NCI-H524 treated with DMSO at 0.1 percent for 48 hours (cell line): ENCODE measurements around the gene PRODH.
"Not testable (repeated sequence)": the region's sequence is repeated elsewhere in the genome, so short reads cannot be mapped to it uniquely, and the experiment has no call there.

Source experiments
- DNase-seq: peaks from one replicate; lab custom pipeline; 2025; lab: John Stamatoyannopoulos, UW

The PRODH gene

GRCh38 chr22:18953128-18953527 is 17.0 kb upstream of the PRODH start:
- DNase-seq, result not testable (repeated sequence)

GRCh38 chr22:18952022-18952421 is 15.9 kb upstream of the PRODH start:
- no peak for DNase-seq

DNA sequence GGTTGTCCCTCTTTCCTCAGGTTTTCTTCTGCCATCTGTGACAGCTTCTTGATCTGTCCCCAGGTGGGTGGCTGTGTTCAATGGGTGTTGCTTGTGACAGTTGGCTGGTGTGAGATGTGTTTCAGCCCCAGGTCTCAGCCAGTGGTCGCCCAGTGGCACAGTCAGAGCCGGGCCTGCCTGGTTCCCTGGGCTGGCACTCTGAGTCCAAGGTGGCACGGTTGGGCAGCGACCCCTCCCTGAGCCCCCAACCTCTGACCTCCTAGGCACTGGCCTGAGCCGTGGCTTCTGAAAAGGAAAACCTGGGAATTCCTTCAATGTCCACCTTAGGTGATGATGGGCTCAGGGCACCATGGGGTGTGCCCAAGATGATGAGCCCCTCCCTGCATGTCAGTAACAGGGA is 14.0 kb upstream of the PRODH start:
- no peak for DNase-seq

DNA sequence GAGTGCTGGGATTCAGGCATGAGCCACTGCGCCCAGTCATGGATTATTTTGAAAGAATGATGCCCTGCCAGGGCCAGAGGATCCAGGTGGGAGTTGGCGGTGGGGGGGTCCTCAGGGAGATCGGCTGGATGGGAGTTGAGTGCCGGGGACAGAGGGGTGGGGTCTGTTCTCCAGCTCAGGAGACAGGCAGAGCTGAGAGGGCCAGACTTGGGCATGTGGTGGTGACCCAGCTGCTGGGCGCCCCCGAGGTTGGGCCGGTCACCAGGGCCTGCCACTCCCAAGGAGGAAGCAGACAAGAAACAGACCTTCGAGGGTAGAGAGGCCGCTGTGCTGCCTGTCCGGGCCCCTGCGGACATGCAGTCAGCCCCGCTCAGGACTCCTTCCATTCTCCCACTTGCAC is 11.8 kb upstream of the PRODH start:
- DNase-seq, result no peak

DNA sequence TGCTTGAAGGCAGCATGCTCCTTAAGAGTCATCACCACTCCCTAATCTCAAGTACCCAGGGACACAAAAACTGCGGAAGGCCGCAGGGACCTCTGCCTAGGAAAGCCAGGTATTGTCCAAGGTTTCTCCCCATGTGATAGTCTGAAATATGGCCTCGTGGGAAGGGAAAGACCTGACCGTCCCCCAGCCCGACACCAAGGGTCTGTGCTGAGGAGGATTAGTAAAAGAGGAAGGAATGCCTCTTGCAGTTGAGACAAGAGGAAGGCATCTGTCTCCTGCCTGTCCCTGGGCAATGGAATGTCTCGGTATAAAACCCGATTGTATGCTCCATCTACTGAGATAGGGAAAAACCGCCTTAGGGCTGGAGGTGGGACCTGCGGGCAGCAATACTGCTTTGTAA is 11.0 kb upstream of the PRODH start:
- DNase-seq, result not testable (repeated sequence)

GRCh38 chr22:18938691-18939090 is 2.6 kb upstream of the PRODH start:
- DNase-seq, result not testable (repeated sequence)

GRCh38 chr22:18934688-18935087 is 1.4 kb downstream of the PRODH start:
- not testable (repeated sequence) for DNase-seq

DNA sequence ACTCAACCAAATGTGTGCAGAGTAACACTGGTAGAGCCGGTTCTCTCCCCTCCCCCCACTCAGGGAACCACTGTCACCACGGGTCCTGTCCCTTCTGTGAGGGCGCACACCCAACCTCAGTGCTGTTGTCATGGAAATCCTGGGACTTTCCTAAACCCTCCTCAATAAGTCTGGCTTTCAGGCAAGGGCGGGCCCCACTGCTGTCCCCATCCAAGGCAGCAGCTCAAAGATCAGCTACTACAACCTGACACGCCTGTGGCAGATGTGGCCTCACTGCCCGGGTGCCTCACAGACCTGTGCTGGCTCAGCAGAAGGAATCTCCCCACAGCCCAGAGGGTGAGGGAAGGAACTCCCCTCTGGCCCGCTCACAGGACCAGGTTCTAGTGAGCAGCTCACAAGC is 2.2 kb downstream of the PRODH start:
- DNase-seq, result no peak

DNA sequence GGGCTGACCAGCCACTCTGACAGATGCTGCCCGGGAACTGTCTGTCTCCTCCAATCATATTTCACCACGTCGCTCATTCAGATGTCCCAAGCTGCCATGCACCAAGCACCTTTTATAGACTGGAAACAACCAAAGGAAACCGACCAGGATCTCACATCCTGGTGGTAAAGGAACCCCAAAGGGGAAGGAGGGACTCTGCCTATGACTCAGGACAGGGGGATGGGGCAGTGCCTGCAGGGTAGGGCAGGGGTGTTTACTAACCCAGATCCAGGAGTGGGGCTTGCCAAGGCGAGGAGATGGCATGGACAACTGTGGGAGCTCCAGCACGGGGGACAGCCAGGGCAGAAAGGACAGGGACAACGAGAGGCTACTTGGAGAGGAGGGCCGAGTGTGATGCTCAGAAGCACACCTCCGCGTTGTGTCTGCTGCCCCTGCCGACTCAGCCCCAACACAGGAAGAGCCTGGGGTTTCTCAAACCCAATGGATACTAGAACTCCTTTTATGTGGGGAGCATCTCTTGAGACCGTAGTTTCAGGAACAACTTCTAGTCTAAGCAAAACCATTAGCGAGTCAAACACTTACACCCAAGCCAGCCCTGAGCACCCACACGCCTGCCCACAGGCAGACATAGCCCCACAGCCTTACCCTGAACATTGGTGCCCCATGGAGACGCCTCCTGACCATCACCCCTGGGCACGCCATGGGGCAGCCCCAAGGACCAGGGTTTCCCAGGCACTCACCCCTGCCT is 4.0 kb downstream of the PRODH start:
- DNase-seq, result no peak

DNA sequence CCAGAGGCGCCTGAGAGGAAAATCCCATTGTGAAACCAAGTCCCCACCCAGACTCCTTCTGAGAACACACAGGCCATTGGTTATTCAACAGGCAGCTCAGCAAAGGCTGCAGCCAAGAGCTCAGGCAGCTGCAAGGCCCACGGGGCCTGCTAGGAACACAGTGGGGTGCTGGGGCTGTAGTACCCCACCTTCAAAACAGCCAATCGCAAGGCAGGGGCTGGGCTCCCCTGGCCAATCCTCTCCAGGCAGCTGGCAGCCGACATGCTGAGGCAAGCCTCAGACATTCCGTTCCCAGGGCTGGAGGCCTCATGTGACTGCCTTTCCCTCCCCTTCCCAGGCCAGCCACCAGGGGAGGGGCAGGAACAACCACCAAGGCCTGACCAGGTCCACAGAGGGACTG is 6.6 kb downstream of the PRODH start:
- DNase-seq, result no peak

GRCh38 chr22:18927573-18927972 is 8.5 kb downstream of the PRODH start:
- DNase-seq, result no peak

- DNase-seq, result no peak
Measured at GRCh38 chr22:18927020-18927419, 9.1 kb downstream of the PRODH start.

- DNase-seq, result no peak
Measured at GRCh38 chr22:18925368-18926064, 10.6 kb downstream of the PRODH start.

- DNase-seq, result not testable (repeated sequence)
Measured at GRCh38 chr22:18920257-18920902, 15.7 kb downstream of the PRODH start.

- DNase-seq, result not testable (repeated sequence)
Measured at GRCh38 chr22:18917818-18918217, 18.3 kb downstream of the PRODH start.

GRCh38 chr22:18915550-18915949 is 20.5 kb downstream of the PRODH start:
- not testable (repeated sequence) for DNase-seq

DNA sequence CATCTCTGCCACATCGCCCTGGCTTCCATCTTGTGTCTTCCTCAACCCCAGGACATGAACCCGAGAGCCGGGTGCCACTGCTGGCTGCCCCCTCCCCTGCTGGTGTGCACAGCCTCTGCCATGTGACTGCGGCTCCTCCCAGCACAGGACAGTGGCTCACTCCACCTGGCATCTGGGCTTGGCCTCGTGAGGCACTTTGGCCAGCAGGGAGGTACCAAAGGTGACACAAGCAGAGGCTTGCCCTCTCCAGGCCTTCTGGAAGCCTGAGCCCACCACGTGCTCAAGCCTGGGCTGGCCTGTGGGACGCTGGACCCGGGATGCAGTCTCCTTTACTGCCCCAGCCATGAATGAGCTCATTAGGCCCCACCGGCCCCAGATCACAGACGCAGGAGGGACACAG is 21.5 kb downstream of the PRODH start:
- not testable (repeated sequence) for DNase-seq

GRCh38 chr22:18912264-18912946 is 23.7 kb downstream of the PRODH start:
- DNase-seq, result not testable (repeated sequence)

- DNase-seq, result not testable (repeated sequence)
Measured at GRCh38 chr22:18911535-18911934, 24.6 kb downstream of the PRODH start.

- DNase-seq, result no peak
Measured at GRCh38 chr22:18909556-18909955, 26.5 kb downstream of the PRODH start.

DNA sequence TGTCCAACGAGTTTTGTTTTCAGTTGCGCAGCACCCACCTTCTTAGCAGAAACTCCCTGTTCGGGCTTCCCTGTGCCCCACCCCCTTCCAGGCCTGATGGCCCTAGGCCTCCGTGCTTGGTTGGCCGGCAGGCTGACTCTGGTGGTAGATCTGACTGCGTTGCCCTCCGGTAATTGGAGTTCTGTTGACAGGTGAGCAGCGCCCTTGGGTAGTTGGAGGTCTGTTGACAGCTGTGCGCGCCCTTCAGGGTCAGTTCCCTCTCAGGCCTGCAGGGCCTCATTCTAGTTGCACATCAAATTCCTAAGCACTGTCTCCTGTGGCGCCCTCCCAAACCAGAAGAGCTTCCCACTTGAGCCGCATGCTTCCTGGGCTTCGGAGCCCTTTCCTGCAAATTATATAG is 29.2 kb downstream of the PRODH start:
- DNase-seq, result no peak

DNA sequence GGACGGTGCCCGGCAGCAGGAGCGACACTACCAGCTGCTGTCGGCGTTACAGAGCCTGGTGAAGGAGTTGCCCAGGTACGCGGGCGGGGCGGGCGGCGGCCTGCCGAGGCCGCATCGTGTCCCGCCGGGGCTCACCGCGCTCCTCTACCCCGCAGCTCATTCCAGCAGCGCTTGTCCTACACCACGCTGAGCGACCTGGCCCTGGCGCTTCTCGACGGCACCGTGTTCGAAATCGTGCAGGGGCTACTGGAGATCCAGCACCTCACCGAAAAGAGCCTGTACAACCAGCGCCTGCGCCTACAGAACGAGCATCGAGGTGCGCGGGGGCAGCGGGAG is 29.7 kb downstream of the PRODH start:
- DNase-seq, result not testable (repeated sequence)
